HG02938 (cell line): ENCODE measurements around the gene TMPRSS11A.

Experiments
- ATAC-seq: cut with Tn5 transposase; IDR thresholded peaks from one replicate; pipeline ENCODE4 v1.9.1; 2021; ENCODE audit warnings: mild to moderate bottlenecking, moderate library complexity; ENCODE audit not compliant: unreplicated experiment

Gene TMPRSS11A

DNA sequence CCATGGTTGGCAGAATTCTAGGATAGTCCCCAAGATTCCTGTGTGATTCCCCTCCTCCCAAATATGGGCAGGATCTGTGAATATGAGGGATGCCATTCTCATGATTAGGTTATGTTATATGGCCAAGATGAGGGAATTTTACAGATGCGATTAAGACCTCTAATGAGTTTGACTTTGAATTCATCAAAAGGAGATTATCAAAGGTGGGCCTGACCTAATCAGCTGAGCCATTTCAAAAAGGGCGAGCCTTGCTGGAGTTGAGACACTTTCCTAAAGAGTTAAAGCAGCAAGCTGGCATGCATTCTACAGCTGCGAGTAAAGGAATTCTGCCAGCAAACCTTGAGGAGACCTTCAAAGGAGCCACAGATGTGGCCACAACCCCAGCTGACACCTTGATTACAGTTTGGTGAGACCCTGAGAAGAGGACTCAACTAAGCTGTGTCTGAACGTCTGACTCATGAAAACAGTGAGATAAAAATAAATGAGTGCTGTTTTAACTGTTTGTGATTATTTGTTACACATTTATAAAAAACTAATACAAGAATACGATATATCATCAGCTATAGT is 47.8 kb downstream of the TMPRSS11A start:
- ATAC-seq: no peak

DNA sequence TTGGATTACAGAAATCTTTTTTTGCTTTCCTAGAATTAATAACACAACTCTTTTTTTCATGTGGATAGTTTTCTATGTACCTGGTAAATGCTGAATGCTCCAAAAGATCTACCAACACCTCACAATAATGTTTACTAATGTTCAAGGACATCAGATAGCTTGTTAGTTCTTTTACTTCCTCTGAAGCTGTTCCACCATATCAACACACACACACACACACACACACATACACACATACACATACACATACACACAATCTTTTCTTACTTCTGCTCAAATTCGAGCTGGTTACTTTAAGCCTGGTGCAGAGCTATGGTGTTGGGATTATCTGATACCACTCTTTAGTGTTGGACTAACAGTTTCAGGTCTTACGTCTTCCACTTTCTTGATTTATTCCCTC is 51.2 kb downstream of the TMPRSS11A start:
- ATAC-seq: no peak

DNA sequence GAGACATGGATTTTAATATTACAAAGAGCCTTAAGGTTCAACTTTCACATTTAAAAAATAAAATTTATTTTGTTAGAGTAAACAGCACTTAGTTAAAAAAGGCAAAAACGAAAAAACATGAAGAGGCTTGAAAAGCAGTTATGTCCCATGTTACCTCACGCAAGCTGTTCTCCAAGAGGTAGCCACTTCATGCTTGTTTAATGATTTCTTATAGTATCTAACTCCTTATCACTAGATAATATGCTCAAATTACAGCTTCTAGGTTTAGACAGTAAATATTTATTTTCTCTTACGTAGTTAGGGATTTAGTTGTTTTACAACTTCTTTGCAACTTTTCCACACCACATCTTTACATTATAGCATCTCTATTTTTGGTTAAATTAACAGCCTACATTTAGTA is 51.7 kb downstream of the TMPRSS11A start:
- ATAC-seq: no peak

DNA sequence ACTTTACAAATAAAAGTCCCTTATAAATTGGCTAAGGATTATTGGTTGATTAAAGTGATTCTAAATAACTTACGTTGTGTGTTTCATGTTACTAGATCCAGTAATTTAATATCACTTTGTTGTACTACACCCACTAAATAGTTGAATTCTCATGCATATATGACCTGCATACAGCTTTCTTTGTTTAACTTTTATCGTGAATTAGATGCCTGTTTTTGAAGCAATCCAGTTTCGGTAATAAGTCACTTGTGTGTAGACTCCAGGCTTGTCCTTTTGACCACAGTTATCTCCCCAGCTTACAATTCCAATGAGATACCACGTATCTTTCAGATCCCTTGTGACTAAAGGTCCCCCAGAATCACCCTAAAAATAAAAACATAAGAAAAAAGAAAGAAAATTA is 52.2 kb downstream of the TMPRSS11A start:
- no peak for ATAC-seq

DNA sequence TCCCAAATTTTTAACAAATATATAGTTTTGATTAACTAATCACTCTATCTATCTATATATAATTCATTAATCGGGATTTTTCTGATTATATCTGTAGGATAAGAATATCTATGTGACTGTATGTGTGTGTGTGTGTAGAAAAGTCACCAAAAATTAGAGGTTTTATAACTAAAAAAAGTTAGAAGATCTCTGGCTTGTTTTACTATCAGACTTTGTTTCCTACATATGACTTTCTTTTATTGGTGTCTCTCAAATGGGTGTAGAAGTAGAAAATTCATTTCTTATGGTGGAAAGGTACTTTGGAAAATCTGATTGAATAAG is 52.7 kb downstream of the TMPRSS11A start:
- no peak for ATAC-seq

DNA sequence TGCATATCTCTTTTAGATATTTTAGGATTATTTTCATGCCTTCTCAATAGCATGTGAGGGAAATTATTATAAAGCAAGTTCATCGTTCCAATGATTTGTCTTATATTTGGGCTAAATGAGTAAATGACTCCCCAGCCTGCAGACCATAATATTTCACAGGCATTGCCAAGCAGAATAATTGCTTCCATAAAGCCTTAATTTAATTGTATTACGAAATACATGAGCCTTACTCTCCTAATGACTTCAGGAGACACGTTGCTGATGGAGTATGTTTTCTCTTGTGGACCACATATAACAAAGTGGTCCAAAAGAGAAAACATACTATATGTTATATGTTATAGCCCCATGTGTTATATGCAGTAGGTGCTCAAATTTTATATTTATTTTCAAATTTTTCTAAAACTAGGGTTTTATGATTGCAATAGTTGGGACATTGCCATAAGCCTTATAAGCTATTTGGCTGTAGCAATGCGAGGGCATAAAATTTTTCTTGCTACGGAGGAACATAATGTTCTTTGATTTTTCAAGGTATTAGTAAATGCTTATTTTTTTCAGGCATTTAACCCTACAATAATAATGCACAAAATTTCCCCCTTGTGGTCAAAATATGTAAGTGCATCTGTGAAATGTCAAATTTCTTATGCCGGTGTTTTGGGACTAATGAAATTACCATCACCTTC is 53.2 kb downstream of the TMPRSS11A start:
- ATAC-seq: peak; percentile 64

DNA sequence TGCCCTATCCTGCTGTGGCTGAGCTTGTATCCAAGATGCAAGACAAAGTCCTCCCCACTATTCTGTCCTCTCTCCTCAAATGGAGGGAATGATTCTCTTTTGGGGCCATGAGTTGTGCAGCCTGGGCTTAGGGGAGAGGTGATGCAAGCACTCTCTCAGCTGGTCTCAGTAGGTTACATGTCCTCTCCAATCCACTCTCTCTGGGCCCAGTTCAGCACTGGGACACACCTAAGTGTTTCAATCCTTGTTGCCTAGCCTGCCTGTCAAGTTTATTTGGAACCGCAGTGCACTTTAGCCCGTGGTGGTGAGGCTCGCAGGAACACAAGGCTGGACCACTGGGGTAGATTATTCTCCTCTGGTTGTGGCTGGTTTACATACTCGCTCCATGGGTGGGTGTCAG is 55.6 kb downstream of the TMPRSS11A start:
- ATAC-seq: no peak

DNA sequence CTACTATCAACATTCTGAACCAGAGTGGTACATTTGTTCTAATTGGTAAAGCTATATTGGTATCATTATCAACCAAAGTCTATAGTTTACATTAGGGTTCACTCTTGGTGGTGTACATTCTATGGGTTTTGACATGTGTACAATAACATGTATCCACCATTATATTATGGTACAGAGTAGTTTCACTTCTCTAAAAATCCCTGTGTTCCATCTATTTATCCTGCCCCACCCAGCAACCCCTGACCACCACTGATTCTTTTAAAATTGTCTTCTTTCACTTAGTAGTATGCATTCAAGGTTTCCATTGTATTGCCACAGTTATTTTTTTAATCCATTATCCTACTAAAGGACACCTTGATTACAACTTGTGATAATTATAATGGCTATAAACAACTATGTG is 64.2 kb downstream of the TMPRSS11A start:
- ATAC-seq: no peak

DNA sequence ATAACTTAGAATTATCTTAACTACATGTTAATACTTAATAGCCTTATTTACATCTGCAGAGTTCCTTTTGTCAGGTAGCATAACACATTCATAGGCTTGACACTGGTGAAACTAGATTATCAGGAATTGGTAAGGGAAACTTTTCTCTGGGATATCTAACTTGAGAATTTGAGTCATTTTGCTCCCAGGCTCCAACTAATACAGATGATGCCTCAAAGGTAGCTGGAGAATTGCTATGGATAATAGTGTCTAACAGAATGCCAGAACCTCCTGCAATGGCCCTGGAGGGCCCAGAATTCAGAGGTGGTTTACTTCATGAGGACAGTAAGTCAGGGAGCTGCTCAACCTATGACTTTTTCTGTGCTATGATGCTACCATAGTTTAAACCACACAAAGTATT is 65.6 kb downstream of the TMPRSS11A start:
- no peak for ATAC-seq

DNA sequence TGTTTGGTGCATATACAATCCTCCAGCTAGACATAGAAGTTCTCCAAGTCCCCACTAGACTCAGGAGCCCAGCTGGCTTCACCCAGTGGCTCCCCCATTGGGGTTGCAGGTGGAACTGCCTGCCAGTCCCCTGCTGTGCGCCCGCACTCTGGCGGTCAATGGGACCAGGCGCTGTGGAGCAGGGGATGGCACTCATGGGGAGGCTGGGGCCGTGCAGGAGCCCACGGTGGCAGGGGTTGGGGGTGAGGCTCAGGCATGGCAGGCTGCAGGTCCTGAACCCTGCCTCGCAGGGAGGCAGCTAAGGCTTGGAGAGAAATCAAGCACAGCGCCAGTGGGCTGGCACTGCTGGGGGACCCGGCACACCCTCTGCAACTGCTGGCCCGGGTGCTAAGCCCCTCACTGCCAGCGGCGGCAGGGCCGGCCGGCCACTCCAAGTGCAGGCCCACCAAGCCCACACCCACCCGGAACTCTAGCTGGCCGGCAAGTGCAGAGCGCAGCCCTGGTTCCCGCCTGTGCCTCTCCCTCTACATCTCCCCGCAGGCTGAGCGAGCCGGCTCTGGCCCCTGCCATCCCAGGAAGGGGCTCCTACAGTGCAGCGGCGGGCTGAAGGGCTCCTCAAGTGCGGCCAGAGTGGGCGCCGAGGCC is 66.8 kb downstream of the TMPRSS11A start:
- no peak for ATAC-seq

DNA sequence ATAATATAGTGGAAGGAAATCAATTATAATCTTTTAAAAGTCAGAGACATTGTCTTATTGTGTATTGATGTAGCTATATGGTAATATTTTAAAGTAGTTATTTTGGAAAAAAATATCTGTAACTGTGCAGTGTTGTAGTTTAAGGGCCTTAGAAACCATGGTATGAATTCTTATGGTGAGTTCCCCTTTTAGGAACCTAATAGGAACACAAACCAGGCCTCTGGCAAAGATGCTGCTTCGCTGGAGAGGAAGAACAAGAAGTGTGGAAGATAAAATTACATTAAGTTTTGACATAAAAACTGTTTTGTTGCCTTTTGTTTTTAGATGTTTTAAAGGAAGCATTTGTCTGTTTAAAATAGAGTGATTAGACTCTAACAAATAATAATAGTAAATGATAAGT is 68.6 kb downstream of the TMPRSS11A start:
- ATAC-seq: no peak

DNA sequence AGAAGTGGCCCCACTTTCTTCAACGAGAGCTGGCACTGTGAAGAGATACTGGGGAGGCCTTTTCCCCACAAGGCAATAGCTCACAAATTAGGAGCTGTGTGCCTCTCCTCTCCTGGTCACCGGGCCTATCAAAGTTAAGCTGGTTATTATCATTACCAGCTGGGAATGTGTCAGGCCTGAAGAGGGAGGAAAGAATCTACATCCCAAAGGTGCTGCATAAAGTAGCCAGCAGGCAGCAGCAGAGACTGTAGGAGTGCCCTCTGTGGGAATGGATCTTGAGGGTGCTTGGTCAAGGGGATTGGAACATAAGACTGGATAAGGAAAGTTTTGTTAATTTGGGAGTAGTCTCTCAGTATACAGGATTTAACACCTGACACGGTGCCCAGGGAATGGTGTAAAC is 70.4 kb downstream of the TMPRSS11A start:
- no peak for ATAC-seq

DNA sequence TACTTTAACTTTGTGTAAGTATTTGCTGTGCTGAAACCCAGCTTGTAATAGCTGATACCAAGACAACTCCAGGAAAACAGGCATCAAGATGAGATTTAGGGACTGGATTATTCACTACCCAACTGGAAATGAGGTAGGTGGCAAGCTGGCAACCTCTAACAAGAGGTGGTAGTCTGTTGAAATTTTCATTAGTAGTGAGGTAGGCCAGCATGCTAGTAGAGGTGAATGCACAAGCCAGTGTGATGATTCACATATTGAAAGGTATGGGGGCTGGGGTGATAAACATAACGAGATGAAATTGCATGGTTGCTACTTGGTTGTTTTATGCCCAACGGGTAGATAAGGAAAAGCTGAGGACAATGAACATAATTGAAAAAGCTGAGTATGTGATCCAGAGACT is 71.0 kb downstream of the TMPRSS11A start:
- ATAC-seq: no peak

DNA sequence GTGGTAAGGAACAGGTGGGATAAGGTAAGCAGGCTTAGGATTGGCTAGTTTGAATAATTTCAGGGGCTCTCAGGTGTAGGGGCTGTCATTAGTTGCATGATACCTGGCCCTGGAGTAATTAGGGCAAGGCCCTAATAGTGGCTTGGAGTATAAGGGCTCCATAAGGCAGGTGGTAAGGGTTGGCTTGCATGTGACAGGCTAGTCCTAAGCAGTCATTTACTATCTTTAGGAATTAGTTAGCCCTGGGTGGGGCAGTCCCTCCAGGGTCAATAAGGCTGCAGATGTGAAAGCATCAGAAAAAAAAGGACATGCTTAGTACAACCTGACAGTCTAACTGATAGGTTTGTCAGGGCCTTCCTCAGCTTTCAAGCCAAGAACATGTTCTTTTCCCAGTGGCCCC is 71.6 kb downstream of the TMPRSS11A start:
- peak; percentile 55 for ATAC-seq

DNA sequence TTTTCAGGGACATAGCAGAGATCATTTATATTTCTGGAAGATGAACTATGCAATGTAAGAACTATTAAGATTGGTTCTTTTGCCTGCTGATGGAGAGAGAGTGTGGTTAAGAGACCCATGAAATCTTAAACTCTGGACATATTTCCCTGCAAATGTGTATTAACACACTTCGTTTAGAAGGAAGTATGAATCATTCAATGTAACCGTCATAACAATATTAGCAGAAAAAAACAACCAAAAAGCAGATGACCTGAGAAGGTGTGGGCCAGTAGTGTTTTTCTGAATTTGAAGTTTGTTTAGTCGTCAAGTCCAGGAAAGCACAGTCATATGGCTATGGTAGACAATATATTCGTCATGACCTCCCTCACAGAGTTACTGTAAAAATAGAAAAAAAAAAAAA is 77.0 kb downstream of the TMPRSS11A start:
- no peak for ATAC-seq

DNA sequence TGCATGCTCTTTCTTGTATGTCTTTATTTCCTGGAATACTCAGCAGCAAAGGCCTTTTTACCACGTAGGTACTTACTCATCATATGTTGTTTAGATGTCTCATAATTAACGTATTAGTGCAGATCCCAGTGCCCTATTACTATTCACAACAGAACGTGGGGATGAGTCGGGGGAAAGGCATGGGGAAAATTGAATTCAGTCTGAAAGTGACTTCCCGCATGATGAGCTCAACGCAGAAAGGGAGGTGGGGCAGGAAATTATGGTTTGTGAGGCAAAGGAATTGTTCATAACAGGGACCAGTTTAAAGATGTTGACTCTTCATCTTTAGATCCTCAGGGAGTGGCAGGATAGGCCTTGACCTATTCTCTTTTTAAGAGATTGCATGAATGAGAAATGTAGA is 77.5 kb downstream of the TMPRSS11A start:
- no peak for ATAC-seq

DNA sequence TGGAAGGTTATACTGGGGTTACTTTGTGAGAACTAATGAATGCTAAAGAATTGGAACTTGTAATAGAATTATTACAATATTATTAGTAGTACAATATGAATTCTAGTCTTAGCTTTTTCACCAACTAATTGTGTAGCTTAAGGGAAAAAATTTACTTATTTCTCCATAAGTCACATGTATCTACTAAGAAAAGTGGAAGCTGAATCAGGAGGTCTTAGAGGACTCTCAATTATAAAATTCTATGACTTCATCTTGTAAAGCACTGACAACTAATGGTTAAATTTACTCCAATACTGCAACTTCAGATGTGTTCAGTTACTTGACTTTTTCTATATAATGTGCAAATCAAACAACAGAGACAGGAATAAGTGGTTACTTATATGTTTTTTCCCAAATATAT is 78.6 kb downstream of the TMPRSS11A start:
- ATAC-seq: no peak

DNA sequence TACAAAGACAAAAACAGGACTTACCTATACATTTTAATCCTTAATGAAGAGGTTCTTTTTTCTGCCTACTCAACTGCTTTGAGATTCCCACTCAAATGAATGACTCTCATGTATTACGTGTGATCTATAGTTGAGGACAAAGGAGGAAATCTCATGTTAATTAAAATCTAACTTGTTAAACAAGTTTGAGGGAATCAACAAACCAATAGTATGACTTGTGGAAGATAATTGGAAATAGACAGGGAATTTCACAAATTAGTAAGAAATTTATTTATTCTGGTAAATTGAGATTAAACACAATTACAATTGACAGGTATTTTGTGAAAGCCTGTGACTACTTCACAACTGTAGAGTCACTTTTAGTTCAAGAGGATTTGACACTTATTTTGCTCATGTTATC is 79.4 kb downstream of the TMPRSS11A start, which contains the start of gene TMPRSS11D:
Gene TMPRSS11D, minus strand, starts transcription at position 101 of the 400 bp plus-strand sequence. Its CDS starts 69 bp downstream, at position 32.
- no peak for ATAC-seq

DNA sequence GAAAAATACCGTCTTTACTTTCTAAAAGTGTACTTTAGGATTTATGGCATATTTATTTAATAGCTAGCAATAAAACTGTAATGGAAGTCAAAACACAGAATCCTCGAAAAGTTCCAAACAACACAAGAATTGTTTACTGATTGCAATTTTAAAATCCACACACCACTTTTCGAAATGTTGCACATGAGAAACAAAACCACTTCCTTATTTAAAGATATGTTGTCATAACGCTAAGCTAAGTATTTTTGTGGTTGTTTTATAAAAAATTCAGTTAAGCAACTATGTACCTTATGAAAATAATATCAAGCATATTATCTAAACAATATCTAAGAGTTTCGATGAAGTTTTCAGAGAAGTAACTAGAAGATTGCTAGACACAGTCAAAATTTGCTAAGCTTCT is 79.8 kb downstream of the TMPRSS11A start:
- ATAC-seq: no peak

DNA sequence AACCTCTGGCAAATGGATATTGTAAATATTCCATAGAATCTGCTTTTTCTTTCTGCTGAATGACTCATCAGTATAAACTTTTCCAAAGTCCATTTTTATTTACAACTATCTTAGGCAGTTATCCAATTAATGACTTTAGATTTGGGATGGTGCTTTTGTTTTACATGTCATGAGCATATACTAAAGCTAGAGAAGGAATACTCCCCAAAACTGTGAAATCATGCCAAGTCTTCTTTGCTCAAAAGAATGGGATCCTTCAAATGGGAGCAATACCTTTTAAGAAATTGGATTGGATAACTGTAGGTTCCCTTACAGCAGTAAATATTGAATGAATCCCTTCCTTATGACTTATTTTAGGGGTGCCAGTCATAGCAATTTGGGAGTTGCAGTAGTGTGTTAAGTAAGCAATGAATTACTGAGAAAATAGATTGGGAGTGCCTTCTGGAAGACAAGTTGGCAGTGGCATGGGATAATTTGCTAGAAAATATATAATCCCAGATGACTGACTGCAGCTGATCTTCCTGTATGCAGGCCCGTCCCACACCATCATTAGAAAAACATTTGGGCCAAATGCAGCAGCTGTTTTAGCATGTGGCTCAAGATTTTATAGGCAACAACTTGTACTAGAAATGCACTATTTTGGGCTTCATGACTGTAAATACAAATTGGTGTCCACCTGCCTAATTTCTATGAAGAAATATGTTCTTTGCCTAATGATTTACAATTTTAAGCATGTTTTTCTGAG is 82.3 kb downstream of the TMPRSS11A start:
- no peak for ATAC-seq

DNA sequence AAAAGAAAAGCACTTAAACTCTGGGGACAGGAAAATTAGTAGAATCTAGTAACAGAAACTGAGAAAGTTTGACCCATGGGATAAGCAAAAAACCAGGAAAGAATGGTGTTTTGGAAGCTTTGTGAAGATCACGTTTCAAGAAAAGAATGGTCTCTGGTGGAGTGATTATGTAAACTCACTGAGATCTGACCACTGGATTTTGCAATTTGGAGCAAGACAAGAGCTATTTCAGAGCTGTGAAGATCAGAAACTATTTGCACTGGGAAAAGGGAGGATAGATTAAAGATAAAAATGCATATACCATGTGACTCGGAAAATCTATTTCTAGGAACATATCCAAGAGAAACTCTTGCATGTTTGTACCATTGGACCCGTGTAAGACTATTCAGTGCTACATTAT is 83.8 kb downstream of the TMPRSS11A start:
- no peak for ATAC-seq

DNA sequence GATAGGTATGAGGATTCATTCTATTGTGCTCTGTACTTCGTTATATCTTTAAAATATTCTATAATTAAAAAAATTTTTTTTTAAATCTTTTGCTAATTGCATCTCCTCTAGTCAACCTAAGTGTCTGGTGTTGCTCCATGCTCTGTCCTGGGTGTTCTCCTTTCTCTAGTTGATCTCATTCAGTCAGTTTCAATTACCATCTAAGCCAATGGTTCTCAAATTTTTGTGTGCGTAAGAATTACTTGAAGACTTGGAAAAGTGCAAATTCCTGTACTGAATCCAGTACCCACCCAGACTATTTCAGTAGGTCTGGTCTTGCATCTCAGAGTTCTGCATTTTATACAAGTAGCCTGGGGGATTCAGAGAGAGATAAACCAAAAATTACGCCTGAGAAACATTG is 86.2 kb downstream of the TMPRSS11A start:
- ATAC-seq: no peak
